ENCODE data around the gene CCDC187. TPM values are rescaled to one million over a fixed set of nuclear protein-coding genes. Genes with fewer than 3 reads are reported as not detected.
A peak's percentile ranks its signal among the peaks of the same experiment; 100 is the strongest.

Gene CCDC187
- total RNA-seq, 2 donors from 2014 or later: 0.02 TPM; not detected in 1

- H3K9me3 Mint-ChIP-seq: no peaks in the 10 kb centered on the region
- ATAC-seq (no peak), DNase-seq (ENCODE audit: low spot score in 2 of 2) (no peak)
- H3K27ac Mint-ChIP-seq: no peak overlapping the region
- peaks cover 6 to 21% of the 10 kb centered on the region in 2 donors for H3K36me3 Mint-ChIP-seq
These were observed 87.2 kb downstream of the CCDC187 start for GRCh38 chr9:136216541-136217244.

GRCh38 chr9:136213733-136214132 is 90.2 kb downstream of the CCDC187 start:
- peaks cover 6 to 15% of the 10 kb centered on the region in 2 donors for H3K36me3 Mint-ChIP-seq
- ATAC-seq (no peak), DNase-seq (ENCODE audit: low spot score in 2 of 2) (no peak)
- H3K9me3 Mint-ChIP-seq: no peaks in the 10 kb centered on the region
- H3K27ac Mint-ChIP-seq: no peak overlapping the region

- no peak for DNase-seq (ENCODE audit: low spot score in 2 of 2)
- Mint-ChIP-seq H3K9me3 (no peaks in the 10 kb centered on the region), H3K27ac (no peak overlapping the region), H3K36me3 (peaks cover 6 to 15% of the 10 kb centered on the region in 2 donors)
- no peak for ATAC-seq
These were observed 91.4 kb downstream of the CCDC187 start for GRCh38 chr9:136212345-136212950.

- H3K36me3 Mint-ChIP-seq: peaks cover 6 to 15% of the 10 kb centered on the region in 2 donors
- ATAC-seq: no peak
- no peaks in the 10 kb centered on the region for H3K9me3 Mint-ChIP-seq
- no peak for DNase-seq (ENCODE audit: low spot score in 2 of 2)
- H3K27ac Mint-ChIP-seq: no peak overlapping the region
These were observed 92.2 kb downstream of the CCDC187 start for GRCh38 chr9:136211441-136212344.

GRCh38 chr9:136211006-136211405 is 92.9 kb downstream of the CCDC187 start:
- Mint-ChIP-seq H3K36me3 (peaks cover 6 to 15% of the 10 kb centered on the region in 2 donors), H3K9me3 (no peaks in the 10 kb centered on the region), H3K27ac (no peak overlapping the region)
- ATAC-seq: no peak
- DNase-seq (ENCODE audit: low spot score in 2 of 2): no peak

GRCh38 chr9:136210276-136210675 is 93.6 kb downstream of the CCDC187 start:
- Mint-ChIP-seq H3K27ac (no peak overlapping the region), H3K36me3 (peaks cover 6 to 8% of the 10 kb centered on the region in 2 donors)
- no peak for ATAC-seq

GRCh38 chr9:136209786-136210185 is 94.1 kb downstream of the CCDC187 start:
- peak overlapping the region in 1 of 2 donors; percentile 35 for H3K27ac Mint-ChIP-seq
- DNase-seq (ENCODE audit: low spot score in 2 of 2) (no peak), ATAC-seq (no peak)
- H3K9me3 Mint-ChIP-seq: no peaks in the 10 kb centered on the region
- H3K36me3 Mint-ChIP-seq: peaks cover 2 to 3% of the 10 kb centered on the region in 2 donors

More at GRCh38 chr9:136210276-136210675, 93.6 kb downstream of the CCDC187 start:
- DNase-seq (ENCODE audit: low spot score in 2 of 2): no peak
- H3K9me3 Mint-ChIP-seq: no peaks in the 10 kb centered on the region

GRCh38 chr9:136209232-136209631 is 94.7 kb downstream of the CCDC187 start:
- ATAC-seq: no peak
- Mint-ChIP-seq H3K36me3 (no peaks in the 10 kb centered on the region), H3K27ac (peak overlapping the region in 1 of 2 donors; percentile 35), H3K9me3 (no peaks in the 10 kb centered on the region)
- no peak for DNase-seq (ENCODE audit: low spot score in 2 of 2)

- Mint-ChIP-seq H3K9me3 (no peaks in the 10 kb centered on the region), H3K36me3 (no peaks in the 10 kb centered on the region), H3K27ac (no peak overlapping the region)
- no peak for ATAC-seq
- no peak for DNase-seq (ENCODE audit: low spot score in 2 of 2)
These were observed 95.2 kb downstream of the CCDC187 start for GRCh38 chr9:136208675-136209074.

- ATAC-seq: no peak
- DNase-seq (ENCODE audit: low spot score in 2 of 2): no peak
- H3K36me3 Mint-ChIP-seq: no peaks in the 10 kb centered on the region
- H3K27ac Mint-ChIP-seq: no peak overlapping the region
- H3K9me3 Mint-ChIP-seq: no peaks in the 10 kb centered on the region
These were observed 96.3 kb downstream of the CCDC187 start for GRCh38 chr9:136207616-136208015.

- no peak overlapping the region for H3K27ac Mint-ChIP-seq
- no peak for ATAC-seq
- no peaks in the 10 kb centered on the region for H3K36me3 Mint-ChIP-seq
- no peaks in the 10 kb centered on the region for H3K9me3 Mint-ChIP-seq
- no peak for DNase-seq (ENCODE audit: low spot score in 2 of 2)
These were observed 97.2 kb downstream of the CCDC187 start for GRCh38 chr9:136206602-136207275.

- ATAC-seq (no peak), DNase-seq (ENCODE audit: low spot score in 2 of 2) (no peak)
- Mint-ChIP-seq H3K9me3 (no peaks in the 10 kb centered on the region), H3K27ac (no peak overlapping the region), H3K36me3 (no peaks in the 10 kb centered on the region)
These were observed 98.2 kb downstream of the CCDC187 start for GRCh38 chr9:136205707-136205992.

- Mint-ChIP-seq H3K36me3 (no peaks in the 10 kb centered on the region), H3K9me3 (no peaks in the 10 kb centered on the region), H3K27ac (no peak within 1 kb of the TSS)
- no peak for DNase-seq (ENCODE audit: low spot score in 2 of 2)
- ATAC-seq: peak; percentile 25 to 36
These were observed 98.8 kb downstream of the CCDC187 start, which contains the start of gene LHX3 for GRCh38 chr9:136204838-136205706. LHX3 (minus strand) TSS chr9:136205128; CDS start chr9:136205012, 116 bp downstream.

GRCh38 chr9:136204145-136204805 is 99.6 kb downstream of the CCDC187 start:
- DNase-seq (ENCODE audit: low spot score in 2 of 2) (no peak), ATAC-seq (peak; percentile 17 to 21)
- H3K9me3 Mint-ChIP-seq: no peaks in the 10 kb centered on the region
- H3K27ac Mint-ChIP-seq: no peak overlapping the region
- no peaks in the 10 kb centered on the region for H3K36me3 Mint-ChIP-seq

- H3K27ac Mint-ChIP-seq: no peak overlapping the region
- peak; percentile 8 to 34 for ATAC-seq
- H3K9me3 Mint-ChIP-seq: no peaks in the 10 kb centered on the region
- no peaks in the 10 kb centered on the region for H3K36me3 Mint-ChIP-seq
- no peak for DNase-seq (ENCODE audit: low spot score in 2 of 2)
These were observed 100.3 kb downstream of the CCDC187 start for GRCh38 chr9:136203408-136204144.

Data from activated naive CD4-positive, alpha-beta T cell treated with anti-CD3 and anti-CD28 coated beads, Interleukin-2, amount 50 U/mL, for 72 hours (primary cell).